Measurements from ENCODE around the gene SPAG7.

Gene SPAG7

GRCh38 chr17:5003214-5003867 lies 35.7 kb upstream of the SPAG7 start:
- Histone ChIP-seq H2AFZ (ENCODE audit: low read length) (no peak overlapping the region), H3K9me2 (ENCODE audit: low read depth, low read length) (no peaks in the 10 kb centered on the region), H3F3A (ENCODE audit: insufficient read depth, low read length) (no peaks in the 10 kb centered on the region), H3K4me3 (ENCODE audit: low read depth, low read length, poor library complexity, severe bottlenecking) (no peak overlapping the region), H3K27me3 (ENCODE audit: insufficient read depth, low read length) (no peaks in the 10 kb centered on the region), H3K9me3 (ENCODE audit: low read length) (no peaks in the 10 kb centered on the region), H3K27ac (ENCODE audit: low read depth, low read length, poor library complexity, severe bottlenecking) (no peak overlapping the region), H4K20me1 (ENCODE audit: insufficient read depth, low read length) (no peaks in the 10 kb centered on the region), H3K4me2 (ENCODE audit: low read length) (no peak overlapping the region), H3K4me1 (ENCODE audit: insufficient read depth, low read length, severe bottlenecking) (peaks cover 13% of the 10 kb centered on the region), H3K36me3 (ENCODE audit: insufficient read depth, low read length) (peaks cover 49% of the 10 kb centered on the region), H3K79me2 (ENCODE audit: insufficient read depth, low read length) (no peaks in the 10 kb centered on the region), H3K9ac (ENCODE audit: low read length) (no peak overlapping the region)
- no peak for TF ChIP-seq CTCF (IDR thresholded peaks at IDR 0.05; ENCODE audit: low read length)
- no peak for TF ChIP-seq EZH2 (IDR thresholded peaks at IDR 0.05; ENCODE audit: borderline replicate concordance, low read length)

- H3K27ac ChIP-seq (ENCODE audit: low read depth, low read length, poor library complexity, severe bottlenecking) = no peak overlapping the region
- TF ChIP-seq CTCF (IDR thresholded peaks at IDR 0.05; ENCODE audit: low read length) (no peak), EZH2 (IDR thresholded peaks at IDR 0.05; ENCODE audit: borderline replicate concordance, low read length) (no peak)
- H3K36me3 ChIP-seq (ENCODE audit: insufficient read depth, low read length) = peaks cover 39% of the 10 kb centered on the region
Measured at GRCh38 chr17:5002121-5002788, 34.6 kb upstream of the SPAG7 start.

GRCh38 chr17:5000237-5000639 lies 32.6 kb upstream of the SPAG7 start:
- H3K9ac ChIP-seq (ENCODE audit: low read length) = no peak overlapping the region
- H3K27ac ChIP-seq (ENCODE audit: low read depth, low read length, poor library complexity, severe bottlenecking) = no peak overlapping the region
- H2AFZ ChIP-seq (ENCODE audit: low read length) = no peak overlapping the region
- no peaks in the 10 kb centered on the region for H3K9me2 ChIP-seq (ENCODE audit: low read depth, low read length)
- H3F3A ChIP-seq (ENCODE audit: insufficient read depth, low read length) = no peaks in the 10 kb centered on the region
- H3K4me1 ChIP-seq (ENCODE audit: insufficient read depth, low read length, severe bottlenecking) = peaks cover 21% of the 10 kb centered on the region
- no peaks in the 10 kb centered on the region for H3K9me3 ChIP-seq (ENCODE audit: low read length)
- H3K4me3 ChIP-seq (ENCODE audit: low read depth, low read length, poor library complexity, severe bottlenecking) = no peak overlapping the region
- H3K36me3 ChIP-seq (ENCODE audit: insufficient read depth, low read length) = peaks cover 29% of the 10 kb centered on the region
- H3K4me2 ChIP-seq (ENCODE audit: low read length) = no peak overlapping the region
- H3K27me3 ChIP-seq (ENCODE audit: insufficient read depth, low read length) = no peaks in the 10 kb centered on the region
- TF ChIP-seq CTCF (IDR thresholded peaks at IDR 0.05; ENCODE audit: low read length) (no peak), EZH2 (IDR thresholded peaks at IDR 0.05; ENCODE audit: borderline replicate concordance, low read length) (no peak)
- H3K79me2 ChIP-seq (ENCODE audit: insufficient read depth, low read length) = no peaks in the 10 kb centered on the region
- H4K20me1 ChIP-seq (ENCODE audit: insufficient read depth, low read length) = no peaks in the 10 kb centered on the region

More at GRCh38 chr17:5002121-5002788, 34.6 kb upstream of the SPAG7 start:
- H3K27me3 ChIP-seq (ENCODE audit: insufficient read depth, low read length) = no peaks in the 10 kb centered on the region
- H3K9me3 ChIP-seq (ENCODE audit: low read length) = no peaks in the 10 kb centered on the region
- H3K79me2 ChIP-seq (ENCODE audit: insufficient read depth, low read length) = no peaks in the 10 kb centered on the region
- H3F3A ChIP-seq (ENCODE audit: insufficient read depth, low read length) = no peaks in the 10 kb centered on the region
- no peak overlapping the region for H3K9ac ChIP-seq (ENCODE audit: low read length)
- no peak overlapping the region for H3K4me2 ChIP-seq (ENCODE audit: low read length)
- H2AFZ ChIP-seq (ENCODE audit: low read length) = no peak overlapping the region
- peaks cover 14% of the 10 kb centered on the region for H3K4me1 ChIP-seq (ENCODE audit: insufficient read depth, low read length, severe bottlenecking)
- no peaks in the 10 kb centered on the region for H4K20me1 ChIP-seq (ENCODE audit: insufficient read depth, low read length)
- H3K9me2 ChIP-seq (ENCODE audit: low read depth, low read length) = no peaks in the 10 kb centered on the region
- H3K4me3 ChIP-seq (ENCODE audit: low read depth, low read length, poor library complexity, severe bottlenecking) = no peak overlapping the region

All from OCI-LY1 (cell line).